GM18507 (cell line): ENCODE data around the gene BTBD9.

ENCODE experiments used
- DNase-seq: peaks from one replicate; pipeline ENCODE4 v3.0.0; 2011; ENCODE audit warnings: low read depth; ENCODE audit not compliant: insufficient read length; ENCODE audit errors: extremely low spot score
- FAIRE-seq: peaks from 2 replicates; lab custom pipeline; 2011; peaks lifted over from hg19 to GRCh38; lab: Jason Lieb, UNC

The BTBD9 gene

GRCh38 chr6:38241200-38241871 is 398.4 kb downstream of the BTBD9 start:
- DNase-seq, result no peak
- FAIRE-seq, result no peak

- FAIRE-seq (no peak), DNase-seq (no peak)
Observed at GRCh38 chr6:38239719-38240451, 399.8 kb downstream of the BTBD9 start.

GRCh38 chr6:38236631-38237030 is 403.1 kb downstream of the BTBD9 start:
- DNase-seq (no peak), FAIRE-seq (no peak)

- DNase-seq, result no peak
- peak; percentile 73 for FAIRE-seq
Observed at GRCh38 chr6:38234934-38235682, 404.6 kb downstream of the BTBD9 start.

- DNase-seq (no peak), FAIRE-seq (no peak)
Observed at GRCh38 chr6:38234141-38234540, 405.6 kb downstream of the BTBD9 start.

- no peak for DNase-seq
- FAIRE-seq, result no peak
Observed at GRCh38 chr6:38233161-38233791, 406.5 kb downstream of the BTBD9 start.

- FAIRE-seq (no peak), DNase-seq (no peak)
Observed at GRCh38 chr6:38225766-38226165, 414.0 kb downstream of the BTBD9 start.

- no peak for FAIRE-seq
- DNase-seq, result no peak
Observed at GRCh38 chr6:38221251-38221650, 418.5 kb downstream of the BTBD9 start.

- FAIRE-seq (no peak), DNase-seq (no peak)
Observed at GRCh38 chr6:38220069-38220723, 419.5 kb downstream of the BTBD9 start.

- no peak for FAIRE-seq
- no peak for DNase-seq
Observed at GRCh38 chr6:38218235-38218634, 421.5 kb downstream of the BTBD9 start.

GRCh38 chr6:38216451-38216850 is 423.3 kb downstream of the BTBD9 start:
- FAIRE-seq, result no peak
- no peak for DNase-seq

- FAIRE-seq (no peak), DNase-seq (no peak)
Observed at GRCh38 chr6:38215651-38216311, 423.9 kb downstream of the BTBD9 start.

- FAIRE-seq, result no peak
Observed at GRCh38 chr6:38215225-38215624, 424.5 kb downstream of the BTBD9 start.

GRCh38 chr6:38214159-38214558 is 425.6 kb downstream of the BTBD9 start:
- no peak for FAIRE-seq
- DNase-seq, result no peak

More at GRCh38 chr6:38215225-38215624, 424.5 kb downstream of the BTBD9 start:
- no peak for DNase-seq

- no peak for FAIRE-seq
- no peak for DNase-seq
Observed at GRCh38 chr6:38213251-38213658, 426.5 kb downstream of the BTBD9 start.

- no peak for DNase-seq
- no peak for FAIRE-seq
Observed at GRCh38 chr6:38212579-38212978, 427.1 kb downstream of the BTBD9 start.

- FAIRE-seq (no peak), DNase-seq (no peak)
Observed at GRCh38 chr6:38212116-38212515, 427.6 kb downstream of the BTBD9 start.

GRCh38 chr6:38209371-38210260 is 430.1 kb downstream of the BTBD9 start:
- no peak for DNase-seq
- FAIRE-seq, result no peak
